ENCODE data around the gene TMEM183A.
"Not testable (repeated sequence)": the region's sequence is repeated elsewhere in the genome, so short reads cannot be mapped to it uniquely, and the experiment has no call there.

The TMEM183A gene

DNA sequence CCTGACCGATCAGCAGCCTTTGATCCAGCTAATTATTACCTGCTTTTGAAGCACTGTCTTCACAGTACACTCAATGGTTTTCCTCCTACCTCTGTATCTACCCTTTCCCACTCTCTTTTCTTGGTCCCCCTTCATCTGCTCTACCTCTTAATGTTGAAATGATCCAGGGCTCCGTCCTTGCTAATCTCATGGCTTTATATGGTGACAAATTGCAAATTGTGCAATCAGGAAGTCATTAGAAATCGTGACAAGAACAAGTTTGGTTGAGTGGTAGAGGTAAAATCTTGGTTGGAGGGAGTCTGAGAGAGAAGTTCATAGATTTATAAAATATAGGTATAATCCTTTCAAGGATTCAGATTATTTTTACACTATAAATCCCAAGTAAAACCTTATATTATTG is 30.5 kb upstream of the TMEM183A start:
- TF ChIP-seq CTCF (IDR thresholded peaks at IDR 0.05; ENCODE audit: borderline replicate concordance, insufficient read depth, low read depth, low read length), result no peak
- no peak overlapping the region for H3K4me3 ChIP-seq (ENCODE audit: low read depth, low read length)

- no peak overlapping the region for H3K4me3 ChIP-seq (ENCODE audit: low read depth, low read length)
- TF ChIP-seq CTCF (IDR thresholded peaks at IDR 0.05; ENCODE audit: borderline replicate concordance, insufficient read depth, low read depth, low read length), result no peak
These were observed 27.7 kb upstream of the TMEM183A start for GRCh38 chr1:202979459-202979858.

DNA sequence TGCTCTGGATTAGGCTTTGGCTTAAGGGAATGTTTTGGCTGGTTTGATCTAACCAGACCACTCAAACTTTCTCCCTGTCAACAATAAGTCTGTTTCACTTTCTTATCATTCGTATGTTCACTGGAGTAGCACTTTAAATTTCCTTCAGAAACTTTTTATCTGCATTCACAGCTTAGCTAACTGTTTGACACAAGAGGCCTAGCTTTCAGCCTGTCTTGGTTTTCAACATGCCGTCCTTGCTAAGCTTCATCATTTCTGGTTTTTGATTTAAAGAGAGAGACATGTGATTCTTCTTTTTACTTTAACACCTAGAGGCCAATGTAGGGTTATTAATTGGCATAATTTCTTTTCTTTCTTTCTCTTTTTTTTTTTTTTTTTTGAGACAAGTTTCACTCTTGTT is 25.2 kb upstream of the TMEM183A start:
- no peak for TF ChIP-seq CTCF (IDR thresholded peaks at IDR 0.05; ENCODE audit: borderline replicate concordance, insufficient read depth, low read depth, low read length)
- H3K4me3 ChIP-seq (ENCODE audit: low read depth, low read length), result no peak overlapping the region

GRCh38 chr1:202982715-202983430 is 24.3 kb upstream of the TMEM183A start:
- TF ChIP-seq CTCF (IDR thresholded peaks at IDR 0.05; ENCODE audit: borderline replicate concordance, insufficient read depth, low read depth, low read length), result no peak
- H3K4me3 ChIP-seq (ENCODE audit: low read depth, low read length), result no peak overlapping the region

- not testable (repeated sequence) for H3K4me3 ChIP-seq (ENCODE audit: low read depth, low read length)
These were observed 21.1 kb upstream of the TMEM183A start for GRCh38 chr1:202986120-202986519.

GRCh38 chr1:202987255-202987654 is 19.9 kb upstream of the TMEM183A start:
- no peak for TF ChIP-seq CTCF (IDR thresholded peaks at IDR 0.05; ENCODE audit: borderline replicate concordance, insufficient read depth, low read depth, low read length)
- no peak overlapping the region for H3K4me3 ChIP-seq (ENCODE audit: low read depth, low read length)

DNA sequence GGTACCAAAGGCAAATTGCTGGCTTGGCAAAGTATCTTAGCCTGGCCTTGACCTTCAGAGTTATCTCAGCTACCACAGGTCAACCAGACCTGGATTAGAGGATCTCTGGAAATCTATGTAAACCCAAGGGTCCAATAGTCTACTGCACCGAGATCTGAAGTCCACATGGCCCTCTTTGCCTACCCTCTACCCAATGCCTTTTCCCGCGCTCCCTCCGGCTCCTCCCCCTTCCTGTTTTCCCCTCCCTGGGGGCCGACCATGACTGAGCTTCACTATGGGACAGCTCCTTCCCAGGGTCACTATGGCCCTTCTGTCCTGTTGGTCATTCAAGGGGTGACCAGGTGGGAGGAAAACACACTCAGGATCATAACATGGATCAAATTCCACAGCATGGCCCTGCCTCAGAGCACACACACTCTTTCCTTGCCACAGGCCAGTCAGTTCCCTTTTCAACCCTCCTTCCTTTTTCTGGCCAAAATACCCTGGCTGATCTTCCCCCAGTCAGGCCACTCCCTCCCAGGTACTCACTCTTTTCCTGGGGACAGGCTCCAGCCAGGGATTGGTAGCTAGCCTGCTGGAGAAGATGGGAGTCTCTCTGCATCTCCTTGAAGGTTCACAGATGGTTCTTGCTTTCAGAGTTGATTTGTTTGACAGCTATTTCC is 19.1 kb upstream of the TMEM183A start:
- TF ChIP-seq CTCF (IDR thresholded peaks at IDR 0.05; ENCODE audit: borderline replicate concordance, insufficient read depth, low read depth, low read length), result no peak
- H3K4me3 ChIP-seq (ENCODE audit: low read depth, low read length), result no peak overlapping the region

Measured in GM12875 (cell line).